Measurements from ENCODE around the gene PDGFA. TPM values are rescaled to one million over a fixed set of nuclear protein-coding genes. Genes with fewer than 3 reads are reported as not detected.
A peak's percentile ranks its signal among the peaks of the same experiment; 100 is the strongest.

PDGFA gene
- total and polyA plus RNA-seq, 4 donors, result 21.8 to 40.6 (median 25.6) TPM

DNA sequence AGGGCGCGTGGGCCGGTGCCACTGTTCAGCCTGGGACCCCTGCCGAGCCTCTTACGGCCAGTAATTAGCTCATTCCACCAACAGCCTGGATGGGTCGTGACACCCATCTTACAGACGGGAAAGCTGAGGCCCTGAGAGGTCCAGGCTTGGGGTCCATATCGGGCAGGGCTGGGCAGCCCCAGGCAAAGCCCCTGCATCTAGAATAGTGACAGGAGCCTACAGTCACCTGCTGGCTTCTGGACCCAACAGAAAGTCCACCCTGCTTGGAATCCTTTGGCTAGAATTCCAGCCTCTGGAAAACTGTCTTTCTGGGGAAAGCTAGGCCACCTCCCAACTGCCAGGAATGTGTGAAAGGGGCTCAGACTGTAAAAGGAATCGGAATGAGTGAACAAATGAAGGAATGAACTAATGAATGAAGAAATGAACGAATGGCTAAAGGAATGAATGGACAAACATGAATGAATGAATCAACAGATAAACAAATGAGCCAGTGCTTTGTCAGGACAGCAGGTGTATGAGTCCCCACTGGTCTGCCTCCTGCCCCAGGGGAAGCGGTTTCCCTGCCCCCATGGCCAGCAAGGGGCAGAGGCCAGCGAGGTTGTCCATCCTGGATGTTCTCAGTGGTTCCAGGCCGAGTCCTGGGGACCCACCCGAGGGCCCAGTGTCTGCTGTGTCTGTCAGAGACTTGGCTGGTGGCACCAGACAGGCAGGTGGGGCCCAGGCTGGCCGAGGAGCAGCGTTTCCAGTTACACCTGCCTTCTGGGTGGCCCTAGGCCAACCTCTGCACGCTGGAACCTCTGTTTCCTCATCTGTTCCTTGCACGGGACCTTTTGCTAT, 24.1 kb upstream of the PDGFA start:
- no peak for TF ChIP-seq CTCF (IDR thresholded peaks at IDR 0.05; ENCODE audit: control extremely low read depth, extremely low read depth)
- no peak overlapping the region for H3K27ac ChIP-seq (ENCODE audit: low read depth in 1 of 2, low read length in 1 of 2)
- no peaks in the 10 kb centered on the region for H3K36me3 ChIP-seq (ENCODE audit: control insufficient read depth in 4 of 4, insufficient read depth in 4 of 4, low read length in 4 of 4)
- no peak for ATAC-seq (ENCODE audit: insufficient read depth, low FRiP score)
- no peak for DNase-seq
- H3K4me1 ChIP-seq (ENCODE audit: control insufficient read depth in 5 of 5, insufficient read depth in 5 of 5, low read length in 5 of 5), result peaks cover 0 to 8% (median 5%) of the 10 kb centered on the region in 5 donors
- H3K9ac ChIP-seq (ENCODE audit: insufficient read depth in 1 of 2, low read length in 2 of 2), result no peak overlapping the region
- H3K27me3 ChIP-seq (ENCODE audit: control insufficient read depth in 3 of 3, insufficient read depth in 3 of 3, low read length in 2 of 3), result no peaks in the 10 kb centered on the region
- peaks cover 0 to 5% (median 0%) of the 10 kb centered on the region in 4 donors for H3K9me3 ChIP-seq (ENCODE audit: control insufficient read depth in 4 of 4, insufficient read depth in 3 of 4, low read length in 3 of 4)
- no peak overlapping the region for H3K4me3 ChIP-seq
- 91 to 93% methylated on average over 18 of the region's 18 CpGs for WGBS, 2 donors

- WGBS, 2 donors, result 60 to 64% methylated on average over 27 of the region's 27 CpGs
- TF ChIP-seq CTCF (IDR thresholded peaks at IDR 0.05; ENCODE audit: control extremely low read depth, extremely low read depth), result no peak
- no peak for ATAC-seq (ENCODE audit: insufficient read depth, low FRiP score)
- no peak overlapping the region for H3K9ac ChIP-seq (ENCODE audit: insufficient read depth in 1 of 2, low read length in 2 of 2)
- H3K27ac ChIP-seq (ENCODE audit: low read depth in 1 of 2, low read length in 1 of 2), result no peak overlapping the region
- no peak overlapping the region for H3K4me3 ChIP-seq
- peaks cover 0 to 5% (median 0%) of the 10 kb centered on the region in 4 donors for H3K9me3 ChIP-seq (ENCODE audit: control insufficient read depth in 4 of 4, insufficient read depth in 3 of 4, low read length in 3 of 4)
- no peaks in the 10 kb centered on the region for H3K27me3 ChIP-seq (ENCODE audit: control insufficient read depth in 3 of 3, insufficient read depth in 3 of 3, low read length in 2 of 3)
- DNase-seq, result peak in 2 of 3 donors; percentile 38 to 45
- H3K36me3 ChIP-seq (ENCODE audit: control insufficient read depth in 4 of 4, insufficient read depth in 4 of 4, low read length in 4 of 4), result no peaks in the 10 kb centered on the region
- H3K4me1 ChIP-seq (ENCODE audit: control insufficient read depth in 5 of 5, insufficient read depth in 5 of 5, low read length in 5 of 5), result peaks cover 0 to 10% (median 8%) of the 10 kb centered on the region in 5 donors
Measured at GRCh38 chr7:542713-543500, 23.3 kb upstream of the PDGFA start.

GRCh38 chr7:542131-542712, 22.6 kb upstream of the PDGFA start:
- WGBS, 2 donors, result 87 to 93% methylated on average over 28 of the region's 28 CpGs
- TF ChIP-seq CTCF (IDR thresholded peaks at IDR 0.05; ENCODE audit: control extremely low read depth, extremely low read depth), result no peak
- Histone ChIP-seq H3K27me3 (ENCODE audit: control insufficient read depth in 3 of 3, insufficient read depth in 3 of 3, low read length in 2 of 3) (no peaks in the 10 kb centered on the region), H3K9ac (ENCODE audit: insufficient read depth in 1 of 2, low read length in 2 of 2) (no peak overlapping the region), H3K27ac (ENCODE audit: low read depth in 1 of 2, low read length in 1 of 2) (no peak overlapping the region), H3K4me1 (ENCODE audit: control insufficient read depth in 5 of 5, insufficient read depth in 5 of 5, low read length in 5 of 5) (peaks cover 0 to 13% (median 8%) of the 10 kb centered on the region in 5 donors), H3K9me3 (ENCODE audit: control insufficient read depth in 4 of 4, insufficient read depth in 3 of 4, low read length in 3 of 4) (peaks cover 0 to 5% (median 0%) of the 10 kb centered on the region in 4 donors), H3K36me3 (ENCODE audit: control insufficient read depth in 4 of 4, insufficient read depth in 4 of 4, low read length in 4 of 4) (no peaks in the 10 kb centered on the region), H3K4me3 (no peak overlapping the region)
- ATAC-seq (ENCODE audit: insufficient read depth, low FRiP score) (no peak), DNase-seq (no peak)
